Measurements from ENCODE around the gene LDB2.

LDB2 gene

GRCh38 chr4:16705341-16705740 is 193.1 kb downstream of the LDB2 start:
- TF ChIP-seq, protein P1, sequence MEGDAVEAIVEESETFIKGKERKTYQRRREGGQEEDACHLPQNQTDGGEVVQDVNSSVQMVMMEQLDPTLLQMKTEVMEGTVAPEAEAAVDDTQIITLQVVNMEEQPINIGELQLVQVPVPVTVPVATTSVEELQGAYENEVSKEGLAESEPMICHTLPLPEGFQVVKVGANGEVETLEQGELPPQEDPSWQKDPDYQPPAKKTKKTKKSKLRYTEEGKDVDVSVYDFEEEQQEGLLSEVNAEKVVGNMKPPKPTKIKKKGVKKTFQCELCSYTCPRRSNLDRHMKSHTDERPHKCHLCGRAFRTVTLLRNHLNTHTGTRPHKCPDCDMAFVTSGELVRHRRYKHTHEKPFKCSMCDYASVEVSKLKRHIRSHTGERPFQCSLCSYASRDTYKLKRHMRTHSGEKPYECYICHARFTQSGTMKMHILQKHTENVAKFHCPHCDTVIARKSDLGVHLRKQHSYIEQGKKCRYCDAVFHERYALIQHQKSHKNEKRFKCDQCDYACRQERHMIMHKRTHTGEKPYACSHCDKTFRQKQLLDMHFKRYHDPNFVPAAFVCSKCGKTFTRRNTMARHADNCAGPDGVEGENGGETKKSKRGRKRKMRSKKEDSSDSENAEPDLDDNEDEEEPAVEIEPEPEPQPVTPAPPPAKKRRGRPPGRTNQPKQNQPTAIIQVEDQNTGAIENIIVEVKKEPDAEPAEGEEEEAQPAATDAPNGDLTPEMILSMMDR (IDR thresholded peaks at IDR 0.05; ENCODE audit: insufficient read depth, low read depth, low read length, missing control alignments), result no peak
- H3K4me3 ChIP-seq (ENCODE audit: low read depth, low read length), result no peak overlapping the region
- DNase-seq (ENCODE audit: low read depth), result no peak

GRCh38 chr4:16704489-16704888 is 194.0 kb downstream of the LDB2 start:
- H3K4me3 ChIP-seq (ENCODE audit: low read depth, low read length), result no peak overlapping the region
- no peak for DNase-seq (ENCODE audit: low read depth)
- TF ChIP-seq, protein P1 (IDR thresholded peaks at IDR 0.05; ENCODE audit: insufficient read depth, low read depth, low read length, missing control alignments), result no peak

DNA sequence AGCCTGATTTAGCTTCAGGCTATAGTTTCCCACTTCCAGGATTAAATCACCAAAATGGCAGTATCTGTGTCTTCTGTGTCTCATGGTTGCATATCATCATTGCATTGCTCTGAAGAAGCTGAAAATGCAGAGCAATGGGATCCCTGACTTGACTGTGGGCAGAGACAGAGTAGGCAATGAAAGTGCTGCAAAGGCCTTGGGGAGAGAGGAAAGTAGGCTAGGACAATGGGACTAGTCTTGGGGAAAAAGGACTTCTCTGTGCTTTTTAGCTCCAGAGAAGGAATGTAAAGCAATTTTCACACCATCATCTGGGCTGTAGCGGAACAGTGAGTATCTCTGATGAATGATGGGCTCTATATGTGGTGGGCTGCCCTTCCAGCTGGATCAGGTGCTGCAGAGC is 202.5 kb downstream of the LDB2 start:
- no peak for DNase-seq (ENCODE audit: low read depth)
- TF ChIP-seq, protein P1 (IDR thresholded peaks at IDR 0.05; ENCODE audit: insufficient read depth, low read depth, low read length, missing control alignments), result no peak
- H3K4me3 ChIP-seq (ENCODE audit: low read depth, low read length), result no peak overlapping the region

DNA sequence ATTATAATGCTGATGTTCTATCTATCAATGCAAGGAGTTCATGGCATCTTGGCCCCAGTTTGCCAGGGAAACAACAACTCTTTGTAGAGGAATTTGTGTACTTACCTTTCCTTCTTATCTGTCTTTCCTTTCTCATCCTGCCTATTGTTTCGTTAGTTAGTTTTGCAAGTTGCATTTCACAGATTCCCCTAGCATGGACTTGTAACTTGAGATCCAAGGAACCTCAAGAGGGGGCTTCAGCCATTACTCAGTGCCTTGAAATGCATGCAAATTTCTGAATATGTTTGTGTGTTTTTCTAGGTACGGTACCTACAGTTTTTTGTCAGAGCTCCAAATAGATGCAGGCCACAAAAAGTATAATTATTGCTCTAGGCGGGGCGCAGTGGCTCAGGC is 203.6 kb downstream of the LDB2 start:
- DNase-seq (ENCODE audit: low read depth), result no peak
- H3K4me3 ChIP-seq (ENCODE audit: low read depth, low read length), result no peak overlapping the region
- TF ChIP-seq, protein P1 (IDR thresholded peaks at IDR 0.05; ENCODE audit: insufficient read depth, low read depth, low read length, missing control alignments), result no peak

GRCh38 chr4:16694173-16694883 is 204.1 kb downstream of the LDB2 start:
- TF ChIP-seq, protein P1 (IDR thresholded peaks at IDR 0.05; ENCODE audit: insufficient read depth, low read depth, low read length, missing control alignments), result no peak
- H3K4me3 ChIP-seq (ENCODE audit: low read depth, low read length), result no peak overlapping the region
- DNase-seq (ENCODE audit: low read depth), result no peak

GRCh38 chr4:16693641-16694040 is 204.8 kb downstream of the LDB2 start:
- H3K4me3 ChIP-seq (ENCODE audit: low read depth, low read length), result no peak overlapping the region
- DNase-seq (ENCODE audit: low read depth), result no peak
- TF ChIP-seq, protein P1 (IDR thresholded peaks at IDR 0.05; ENCODE audit: insufficient read depth, low read depth, low read length, missing control alignments), result no peak

GRCh38 chr4:16692961-16693506 is 205.4 kb downstream of the LDB2 start:
- no peak overlapping the region for H3K4me3 ChIP-seq (ENCODE audit: low read depth, low read length)
- TF ChIP-seq, protein P1 (IDR thresholded peaks at IDR 0.05; ENCODE audit: insufficient read depth, low read depth, low read length, missing control alignments), result no peak
- no peak for DNase-seq (ENCODE audit: low read depth)

Data from GM12865 (cell line).